Activated B cell treated with CpG ODN at 0.5 μM for 24 hours (primary cell): ENCODE measurements around the gene RAET1E. TPM values are rescaled to one million over a fixed set of nuclear protein-coding genes. Genes with fewer than 3 reads are reported as not detected.

ENCODE experiments used
- ATAC-seq: fragments of 200-7000 bp; cut with Tn5 transposase; one replicate; pipeline ENCODE4 v1.10.0; 2021; ENCODE audit warnings: low read depth, mild to moderate bottlenecking, moderate library complexity
- CTCF ChIA-PET: fragments of 350-600 bp; sonication (Branson Sonifier 250); formaldehyde crosslinking; loops from one replicate; lab custom pipeline; 2021; ENCODE audit warnings: antibody characterized with exemption; lab: Charles Lee
- POLR2A ChIA-PET: fragments of 350-600 bp; sonication (Branson Sonifier 250); formaldehyde crosslinking; loops from one replicate; lab custom pipeline; 2021; ENCODE audit warnings: antibody characterized with exemption; lab: Charles Lee
- DNase-seq: peaks from one replicate; pipeline ENCODE4 v3.0.0; 2022
- H3K27ac Mint-ChIP-seq: one replicate; pipeline ENCODE4 v1.8.0; 2020; ENCODE audit warnings: mixed read lengths
- H3K27me3 Mint-ChIP-seq: one replicate; pipeline ENCODE4 v1.8.0; 2021; ENCODE audit warnings: mixed read lengths
- H3K36me3 Mint-ChIP-seq: one replicate; pipeline ENCODE4 v1.8.0; 2021; ENCODE audit warnings: low read depth, mixed read lengths
- H3K4me1 Mint-ChIP-seq: one replicate; pipeline ENCODE4 v1.8.0; 2021; ENCODE audit warnings: mixed read lengths
- H3K4me3 Mint-ChIP-seq: one replicate; pipeline ENCODE4 v1.8.0; 2020; ENCODE audit warnings: mild to moderate bottlenecking, mixed read lengths
- H3K9me3 Mint-ChIP-seq: one replicate; pipeline ENCODE4 v1.8.0; 2020; ENCODE audit warnings: mixed read lengths
- intact Hi-C: fragments of 100-400 bp; cut with micrococcal nuclease; formaldehyde crosslinking; loops from one replicate; pipeline ENCODE4 v1.15.1; 2024
- total RNA-seq: library from RNA; stranded (reverse); gene quantifications from 2 replicates; pipeline ENCODE4 v1.2.3, GENCODE V29; 2022
- TF ChIP-seq, protein P1 (sequence below): fragments of 200-600 bp; IDR thresholded peaks from one replicate; pipeline ENCODE4 v1.8.0; 2022; ENCODE audit warnings: antibody characterized with exemption, mild to moderate bottlenecking

RAET1E gene
- total RNA-seq, 1 donor from 2014 or later = not detected

- Mint-ChIP-seq H3K4me1 (peaks cover 9% of the 10 kb centered on the region), H3K27ac (no peak overlapping the region), H3K4me3 (no peak overlapping the region), H3K27me3 (peaks cover 14% of the 10 kb centered on the region), H3K9me3 (peaks cover 5% of the 10 kb centered on the region), H3K36me3 (no peaks in the 10 kb centered on the region)
- ChIA-PET CTCF (interaction anchor here (5.0 kb wide), 1 partner anchor 33 kb away, joined by 25 read pairs; no protein-coding TSS in a partner anchor), POLR2A (no interaction called here)
- intact Hi-C loops = loop anchor here (10.0 kb wide), 1 partner anchor 135 kb away; no protein-coding TSS in a partner anchor
- no peak for DNase-seq
- TF ChIP-seq, protein P1, sequence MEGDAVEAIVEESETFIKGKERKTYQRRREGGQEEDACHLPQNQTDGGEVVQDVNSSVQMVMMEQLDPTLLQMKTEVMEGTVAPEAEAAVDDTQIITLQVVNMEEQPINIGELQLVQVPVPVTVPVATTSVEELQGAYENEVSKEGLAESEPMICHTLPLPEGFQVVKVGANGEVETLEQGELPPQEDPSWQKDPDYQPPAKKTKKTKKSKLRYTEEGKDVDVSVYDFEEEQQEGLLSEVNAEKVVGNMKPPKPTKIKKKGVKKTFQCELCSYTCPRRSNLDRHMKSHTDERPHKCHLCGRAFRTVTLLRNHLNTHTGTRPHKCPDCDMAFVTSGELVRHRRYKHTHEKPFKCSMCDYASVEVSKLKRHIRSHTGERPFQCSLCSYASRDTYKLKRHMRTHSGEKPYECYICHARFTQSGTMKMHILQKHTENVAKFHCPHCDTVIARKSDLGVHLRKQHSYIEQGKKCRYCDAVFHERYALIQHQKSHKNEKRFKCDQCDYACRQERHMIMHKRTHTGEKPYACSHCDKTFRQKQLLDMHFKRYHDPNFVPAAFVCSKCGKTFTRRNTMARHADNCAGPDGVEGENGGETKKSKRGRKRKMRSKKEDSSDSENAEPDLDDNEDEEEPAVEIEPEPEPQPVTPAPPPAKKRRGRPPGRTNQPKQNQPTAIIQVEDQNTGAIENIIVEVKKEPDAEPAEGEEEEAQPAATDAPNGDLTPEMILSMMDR = no peak
- no peak for ATAC-seq
Observed at GRCh38 chr6:149869275-149869892, 28.5 kb downstream of the RAET1E start.

DNA sequence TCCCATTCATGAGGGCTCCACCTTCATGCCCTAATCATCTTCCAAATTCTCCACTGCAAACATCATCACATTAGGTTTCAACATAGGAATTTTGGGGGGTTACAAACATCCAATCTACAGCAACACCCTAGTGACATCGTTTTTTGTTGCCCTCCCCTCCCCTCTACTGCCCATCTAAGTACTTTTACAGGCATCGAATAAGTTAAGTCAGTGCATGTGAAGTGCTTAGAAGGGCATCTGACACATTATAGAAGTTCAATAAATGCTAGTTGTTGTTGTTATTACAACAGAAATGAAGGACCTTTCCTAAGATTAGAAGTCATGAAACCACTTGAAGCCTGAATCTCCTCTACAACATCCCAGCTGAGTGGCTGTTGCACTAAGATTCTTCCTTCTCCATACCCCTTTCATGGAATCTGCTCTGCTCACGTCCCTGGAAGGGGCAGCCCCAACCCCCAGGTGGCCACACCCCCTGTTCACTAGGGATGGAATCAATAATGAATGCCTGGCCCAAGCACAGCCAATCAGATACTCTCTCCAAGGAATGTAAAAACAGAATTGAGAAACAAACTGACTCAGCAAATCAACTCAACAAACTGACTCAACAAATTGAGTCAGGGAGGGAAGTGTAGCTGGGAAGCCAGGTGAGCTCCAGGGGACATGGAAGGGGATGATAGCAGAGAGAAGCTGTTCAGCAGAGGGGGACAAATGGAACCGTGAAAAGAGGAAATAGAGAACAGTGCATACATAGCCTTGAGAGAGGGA is 29.9 kb downstream of the RAET1E start:
- POLR2A ChIA-PET = no interaction called here
- Mint-ChIP-seq H3K27me3 (peaks cover 10% of the 10 kb centered on the region), H3K27ac (no peak overlapping the region), H3K4me3 (no peak overlapping the region), H3K36me3 (no peaks in the 10 kb centered on the region), H3K4me1 (peaks cover 10% of the 10 kb centered on the region), H3K9me3 (peaks cover 3% of the 10 kb centered on the region)
- CTCF ChIA-PET = interaction anchor here (1.3 to 5.0 kb wide), 2 partner anchors 26 to 32 kb away, joined by 3 to 25 read pairs; no protein-coding TSS in a partner anchor
- ATAC-seq (no peak), DNase-seq (no peak)
- TF ChIP-seq, protein P1 = no peak
- intact Hi-C loops = loop anchor here (10.0 kb wide), 1 partner anchor 137 kb away; no protein-coding TSS in a partner anchor

GRCh38 chr6:149864578-149865535 is 33.1 kb downstream of the RAET1E start:
- Mint-ChIP-seq H3K27ac (no peak overlapping the region), H3K4me1 (peaks cover 14% of the 10 kb centered on the region), H3K4me3 (peak overlapping the region; percentile 73), H3K27me3 (peaks cover 30% of the 10 kb centered on the region), H3K36me3 (no peaks in the 10 kb centered on the region), H3K9me3 (no peaks in the 10 kb centered on the region)
- ATAC-seq (peak; percentile 18), DNase-seq (no peak)
- CTCF ChIA-PET = interaction anchor here (1.0 to 5.0 kb wide), 3 partner anchors 17 to 29 kb away, joined by 3 to 25 read pairs (median 9); no protein-coding TSS in a partner anchor
- TF ChIP-seq, protein P1 = no peak
- intact Hi-C loops = loop anchor here (1.0 to 10.0 kb wide), 8 partner anchors 25 to 319 kb away; partner anchors contain the start of genes GINM1, PPIL4, RAET1G and ULBP2
- POLR2A ChIA-PET = no interaction called here

- TF ChIP-seq, protein P1 = no peak
- peak; percentile 91 for ATAC-seq
- DNase-seq = peak; percentile 80
- intact Hi-C loops = loop anchor here (1.0 to 10.0 kb wide), 7 partner anchors 12 to 297 kb away; partner anchors contain the start of genes GINM1, RAET1G and ULBP2
- Mint-ChIP-seq H3K36me3 (no peaks in the 10 kb centered on the region), H3K27ac (no peak within 1 kb of the TSS), H3K27me3 (peaks cover 30% of the 10 kb centered on the region), H3K4me1 (peaks cover 14% of the 10 kb centered on the region), H3K4me3 (peak within 1 kb of the TSS; percentile 81), H3K9me3 (no peaks in the 10 kb centered on the region)
- ChIA-PET POLR2A (interaction anchor here (0.9 kb wide), 1 partner anchor 13 kb away, joined by 3 read pairs; no protein-coding TSS in a partner anchor), CTCF (interaction anchor here (1.0 to 5.0 kb wide), 3 partner anchors 16 to 28 kb away, joined by 3 to 25 read pairs (median 9); no protein-coding TSS in a partner anchor)
Observed at GRCh38 chr6:149863698-149864577, 34.0 kb downstream of the RAET1E start, which contains the start of gene LRP11. Gene LRP11, minus strand, starts transcription at chr6:149864359. Its CDS starts 339 bp downstream, at chr6:149864020.
